Cardiac muscle cell (in vitro differentiated cells and primary cell): ENCODE data around the gene CEP112. TPM values are rescaled to one million over a fixed set of nuclear protein-coding genes. Genes with fewer than 3 reads are reported as not detected.

ENCODE experiments used
- DNase-seq, 2 donors: peaks; one replicate each; pipeline versions ENCODE4 v3.0.0 to v3.0.0-alpha.2; 2010 to 2017; ENCODE audit warnings: low read depth in 1 of 2, low spot score in 1 of 2
- H3K27ac ChIP-seq: fragments of 200-600 bp; sonication (generic); 2 replicates; pipeline ENCODE4 v1.5.1; 2016
- H3K27me3 ChIP-seq: fragments of 200-600 bp; sonication (generic); 2 replicates; pipeline ENCODE4 v1.6.0; 2016; ENCODE audit warnings: control low read depth
- H3K36me3 ChIP-seq: fragments of 200-600 bp; sonication (generic); 2 replicates; pipeline ENCODE4 v1.5.1; 2016; ENCODE audit warnings: control low read depth
- H3K4me1 ChIP-seq: fragments of 200-600 bp; sonication (generic); 2 replicates; pipeline ENCODE4 v1.8.1; 2017; ENCODE audit warnings: low read depth, mild to moderate bottlenecking, mixed run types
- H3K4me3 ChIP-seq: fragments of 200-600 bp; sonication (generic); 2 replicates; pipeline ENCODE4 v1.5.1; 2016; ENCODE audit warnings: mild to moderate bottlenecking
- H3K9me3 ChIP-seq: fragments of 200-600 bp; sonication (generic); 2 replicates; pipeline ENCODE4 v1.5.1; 2017; ENCODE audit warnings: low read depth, mild to moderate bottlenecking, control low read depth
- CTCF ChIP-seq: IDR thresholded peaks from 2 replicates; pipeline ENCODE4 v1.5.1; 2012; ENCODE audit warnings: low read depth, mild to moderate bottlenecking, low read length
- polyA plus RNA-seq: library from polyadenylated mRNA; unstranded; fragments of >200 nt; fragmentation: Nextera tagmentation; extraction: Ambion mirVana; gene quantifications from 2 replicates; pipeline ENCODE4 v1.2.1, GENCODE V29; 2016
- total RNA-seq: library from RNA; depleted of rRNA; stranded (reverse); fragments of >200 nt; gene quantifications from 2 replicates; pipeline ENCODE4 v1.2.3, GENCODE V29; 2016

CEP112 gene
- total and polyA plus RNA-seq, 2 experiments from 2014 or later, result 7.7 to 10.9 TPM

- H3K36me3 ChIP-seq, result no peaks in the 10 kb centered on the region
- no peak overlapping the region for H3K4me3 ChIP-seq
- H3K27ac ChIP-seq, result no peak overlapping the region
- H3K4me1 ChIP-seq, result no peaks in the 10 kb centered on the region
- H3K27me3 ChIP-seq, result no peaks in the 10 kb centered on the region
- DNase-seq, result peak in 1 of 2 donors; percentile 91
- no peak for TF ChIP-seq CTCF
- H3K9me3 ChIP-seq, result no peaks in the 10 kb centered on the region
Observed at GRCh38 chr17:65609749-65610148, 582.2 kb downstream of the CEP112 start.

- Histone ChIP-seq H3K4me3 (no peak overlapping the region), H3K4me1 (no peaks in the 10 kb centered on the region), H3K9me3 (no peaks in the 10 kb centered on the region), H3K36me3 (no peaks in the 10 kb centered on the region), H3K27me3 (no peaks in the 10 kb centered on the region), H3K27ac (no peak overlapping the region)
- TF ChIP-seq CTCF, result no peak
- DNase-seq, result peak in 1 of 2 donors; percentile 18
Observed at GRCh38 chr17:65609286-65609685, 582.6 kb downstream of the CEP112 start.

- no peak for TF ChIP-seq CTCF
- Histone ChIP-seq H3K9me3 (no peaks in the 10 kb centered on the region), H3K27ac (no peak overlapping the region), H3K27me3 (no peaks in the 10 kb centered on the region), H3K36me3 (no peaks in the 10 kb centered on the region), H3K4me1 (peaks cover 3% of the 10 kb centered on the region), H3K4me3 (no peak overlapping the region)
- DNase-seq, result no peak
Observed at GRCh38 chr17:65604070-65604469, 587.9 kb downstream of the CEP112 start.

GRCh38 chr17:65601881-65602280 lies 590.1 kb downstream of the CEP112 start:
- Histone ChIP-seq H3K27me3 (no peaks in the 10 kb centered on the region), H3K36me3 (no peaks in the 10 kb centered on the region), H3K4me1 (peaks cover 3% of the 10 kb centered on the region), H3K9me3 (no peaks in the 10 kb centered on the region), H3K27ac (no peak overlapping the region), H3K4me3 (no peak overlapping the region)
- no peak for DNase-seq
- TF ChIP-seq CTCF, result no peak

- DNase-seq, result no peak
- no peak overlapping the region for H3K4me3 ChIP-seq
- no peaks in the 10 kb centered on the region for H3K9me3 ChIP-seq
- H3K27me3 ChIP-seq, result no peaks in the 10 kb centered on the region
- no peak overlapping the region for H3K27ac ChIP-seq
- TF ChIP-seq CTCF, result no peak
- H3K36me3 ChIP-seq, result no peaks in the 10 kb centered on the region
- peaks cover 3% of the 10 kb centered on the region for H3K4me1 ChIP-seq
Observed at GRCh38 chr17:65601145-65601544, 590.8 kb downstream of the CEP112 start.

- Histone ChIP-seq H3K27me3 (no peaks in the 10 kb centered on the region), H3K36me3 (no peaks in the 10 kb centered on the region), H3K27ac (no peak overlapping the region), H3K4me3 (no peak overlapping the region), H3K4me1 (peaks cover 3% of the 10 kb centered on the region), H3K9me3 (no peaks in the 10 kb centered on the region)
- DNase-seq, result no peak
- TF ChIP-seq CTCF, result no peak
Observed at GRCh38 chr17:65600518-65600917, 591.4 kb downstream of the CEP112 start.
